ENCODE data around the gene CNTN5. TPM values are rescaled to one million over a fixed set of nuclear protein-coding genes. Genes with fewer than 3 reads are reported as not detected.

CNTN5 gene
- total RNA-seq, 2 donors from 2014 or later = not detected

DNA sequence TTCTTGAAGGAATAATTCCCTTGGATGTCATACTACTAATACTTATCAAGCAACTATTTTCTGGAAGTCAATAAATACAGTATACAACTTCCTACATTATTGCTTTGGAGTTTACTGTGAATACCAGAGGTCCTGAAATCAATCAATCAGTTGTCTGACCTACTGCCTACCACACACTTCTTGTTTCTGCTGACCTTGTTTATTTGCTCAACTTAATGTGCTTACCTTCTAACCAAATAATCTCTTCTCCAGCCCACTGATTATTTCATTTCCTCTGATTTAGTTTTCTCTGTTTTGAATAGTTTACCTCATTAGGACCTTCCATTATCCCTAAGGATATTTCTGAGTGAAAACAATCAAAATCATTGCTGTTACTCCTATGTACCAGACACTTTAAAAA, 1142.7 kb downstream of the CNTN5 start:
- Mint-ChIP-seq H3K4me1 (no peaks in the 10 kb centered on the region), H3K9me3 (peaks cover 25% of the 10 kb centered on the region), H3K4me3 (no peak overlapping the region), H3K27me3 (no peaks in the 10 kb centered on the region), H3K36me3 (ENCODE audit: low read depth) (no peaks in the 10 kb centered on the region), H3K27ac (no peak overlapping the region)
- ATAC-seq (replicated peaks) = no peak

DNA sequence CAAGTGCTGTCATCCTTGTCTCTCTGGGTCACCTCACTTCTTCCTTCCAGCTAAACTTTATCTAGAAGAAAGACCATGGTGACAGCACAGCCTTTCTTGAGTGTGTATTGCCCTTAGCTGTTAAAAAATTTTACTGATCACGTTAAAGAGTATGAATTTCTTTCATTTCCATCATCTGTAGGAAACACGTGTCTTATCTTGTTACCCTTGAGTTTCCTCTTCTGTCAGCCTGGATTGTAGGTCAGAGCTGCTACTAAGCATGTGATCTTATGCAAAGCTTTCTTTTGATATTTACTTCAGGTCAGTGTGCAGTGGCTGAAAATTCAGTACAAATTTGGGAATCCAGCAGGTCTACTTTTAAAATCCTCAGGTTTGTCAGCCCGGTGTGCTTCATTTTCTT, 1154.1 kb downstream of the CNTN5 start:
- peaks cover 27% of the 10 kb centered on the region for H3K9me3 Mint-ChIP-seq
- H3K4me1 Mint-ChIP-seq = no peaks in the 10 kb centered on the region
- H3K27me3 Mint-ChIP-seq = no peaks in the 10 kb centered on the region
- no peak overlapping the region for H3K4me3 Mint-ChIP-seq
- no peak for ATAC-seq (replicated peaks)
- H3K27ac Mint-ChIP-seq = no peak overlapping the region
- no peaks in the 10 kb centered on the region for H3K36me3 Mint-ChIP-seq (ENCODE audit: low read depth)

- H3K36me3 Mint-ChIP-seq (ENCODE audit: low read depth) = no peaks in the 10 kb centered on the region
- H3K9me3 Mint-ChIP-seq = peaks cover 32% of the 10 kb centered on the region
- no peak for ATAC-seq (replicated peaks)
- no peak overlapping the region for H3K27ac Mint-ChIP-seq
- no peaks in the 10 kb centered on the region for H3K27me3 Mint-ChIP-seq
- H3K4me3 Mint-ChIP-seq = no peak overlapping the region
- H3K4me1 Mint-ChIP-seq = no peaks in the 10 kb centered on the region
Measured at GRCh38 chr11:100176456-100176855, 1155.7 kb downstream of the CNTN5 start.

- Mint-ChIP-seq H3K27ac (no peak overlapping the region), H3K9me3 (peaks cover 32% of the 10 kb centered on the region), H3K4me3 (no peak overlapping the region), H3K27me3 (no peaks in the 10 kb centered on the region), H3K36me3 (ENCODE audit: low read depth) (no peaks in the 10 kb centered on the region), H3K4me1 (no peaks in the 10 kb centered on the region)
- ATAC-seq (replicated peaks) = no peak
Measured at GRCh38 chr11:100177651-100178050, 1156.9 kb downstream of the CNTN5 start.

DNA sequence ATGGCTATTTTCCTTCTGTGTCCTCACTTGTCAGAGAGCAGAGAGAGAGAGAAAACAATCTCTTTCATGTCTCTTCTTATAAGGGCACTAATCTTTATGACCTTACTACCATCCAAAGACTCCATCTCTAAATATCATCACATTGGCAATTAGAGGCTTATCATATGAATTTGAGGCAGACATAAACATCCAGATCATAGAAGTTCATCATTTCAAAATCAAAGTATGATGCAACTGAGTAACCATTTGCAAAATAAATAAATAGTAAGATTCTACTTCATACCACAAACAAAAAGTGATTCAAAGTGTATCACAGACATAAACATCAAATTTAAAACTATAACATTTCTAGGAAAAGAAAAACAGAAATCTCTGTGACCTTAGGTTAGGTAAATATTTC, 1161.6 kb downstream of the CNTN5 start:
- Mint-ChIP-seq H3K4me1 (no peaks in the 10 kb centered on the region), H3K27ac (no peak overlapping the region), H3K9me3 (peaks cover 14% of the 10 kb centered on the region), H3K36me3 (ENCODE audit: low read depth) (no peaks in the 10 kb centered on the region), H3K4me3 (no peak overlapping the region), H3K27me3 (no peaks in the 10 kb centered on the region)
- no peak for ATAC-seq (replicated peaks)

DNA sequence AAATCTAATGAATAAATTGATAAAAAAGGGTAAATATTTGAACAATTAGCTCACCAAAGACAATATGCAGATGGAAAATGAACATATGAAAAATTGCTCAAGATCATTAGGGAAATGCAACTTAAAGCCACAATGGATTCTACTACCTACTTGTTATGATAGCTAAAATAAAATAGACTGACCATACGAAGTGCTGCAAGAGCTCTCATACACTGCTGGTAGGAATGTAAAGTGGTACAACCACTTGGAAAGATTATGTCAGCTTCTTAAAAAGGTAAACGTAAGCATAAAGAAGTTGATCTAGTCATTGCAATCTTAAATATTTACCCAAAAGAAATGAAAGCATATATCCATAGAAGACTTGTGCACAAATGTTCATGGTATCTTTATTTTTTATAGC, 1162.2 kb downstream of the CNTN5 start:
- no peak overlapping the region for H3K27ac Mint-ChIP-seq
- ATAC-seq (replicated peaks) = no peak
- no peaks in the 10 kb centered on the region for H3K27me3 Mint-ChIP-seq
- no peak overlapping the region for H3K4me3 Mint-ChIP-seq
- H3K4me1 Mint-ChIP-seq = no peaks in the 10 kb centered on the region
- H3K36me3 Mint-ChIP-seq (ENCODE audit: low read depth) = no peaks in the 10 kb centered on the region
- peaks cover 11% of the 10 kb centered on the region for H3K9me3 Mint-ChIP-seq

DNA sequence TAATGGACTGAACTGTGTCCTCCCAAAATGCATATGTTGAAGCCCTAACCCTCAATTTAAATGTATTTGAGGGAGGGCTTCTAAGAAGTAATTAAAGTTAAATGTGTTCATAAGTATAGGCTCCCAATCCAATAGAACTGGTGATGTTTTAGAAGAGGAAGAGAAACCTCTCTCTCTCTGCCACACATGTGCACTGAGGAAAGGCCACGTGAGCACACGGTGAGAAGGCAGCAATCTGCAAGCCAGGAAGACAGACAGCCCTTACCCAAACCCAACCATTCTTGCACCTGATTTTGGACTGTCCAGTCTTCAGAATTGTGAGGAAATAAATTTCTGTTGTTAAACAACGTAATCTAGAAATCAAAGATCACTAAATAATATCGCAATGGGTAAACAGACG, 1164.8 kb downstream of the CNTN5 start:
- no peaks in the 10 kb centered on the region for H3K36me3 Mint-ChIP-seq (ENCODE audit: low read depth)
- H3K4me1 Mint-ChIP-seq = no peaks in the 10 kb centered on the region
- no peak overlapping the region for H3K4me3 Mint-ChIP-seq
- H3K9me3 Mint-ChIP-seq = peaks cover 13% of the 10 kb centered on the region
- no peak overlapping the region for H3K27ac Mint-ChIP-seq
- ATAC-seq (replicated peaks) = no peak
- no peaks in the 10 kb centered on the region for H3K27me3 Mint-ChIP-seq

- Mint-ChIP-seq H3K36me3 (ENCODE audit: low read depth) (no peaks in the 10 kb centered on the region), H3K27ac (no peak overlapping the region), H3K4me1 (no peaks in the 10 kb centered on the region), H3K4me3 (no peak overlapping the region), H3K27me3 (no peaks in the 10 kb centered on the region), H3K9me3 (peaks cover 17% of the 10 kb centered on the region)
- no peak for ATAC-seq (replicated peaks)
Measured at GRCh38 chr11:100188137-100188783, 1167.5 kb downstream of the CNTN5 start.

DNA sequence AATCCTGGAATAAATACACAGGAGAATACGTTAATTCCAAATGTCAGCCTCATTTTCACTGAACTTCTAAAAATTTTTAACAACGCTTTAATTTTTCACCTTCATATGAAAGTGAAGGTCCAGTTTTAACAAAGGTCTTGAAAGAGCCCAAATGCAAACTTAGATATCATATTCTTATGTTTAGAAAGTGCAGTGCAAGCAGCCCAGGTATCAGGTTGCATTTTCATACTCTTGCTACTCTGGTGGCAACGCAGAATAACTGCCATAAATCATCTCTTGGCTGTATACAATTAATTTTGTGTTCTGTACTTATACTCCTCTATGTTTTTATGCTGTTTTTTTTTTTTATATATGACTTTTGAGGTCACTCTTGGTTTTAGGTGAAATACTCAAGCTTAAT, 1169.6 kb downstream of the CNTN5 start:
- peaks cover 15% of the 10 kb centered on the region for H3K9me3 Mint-ChIP-seq
- H3K27me3 Mint-ChIP-seq = no peaks in the 10 kb centered on the region
- no peak overlapping the region for H3K4me3 Mint-ChIP-seq
- H3K36me3 Mint-ChIP-seq (ENCODE audit: low read depth) = no peaks in the 10 kb centered on the region
- H3K4me1 Mint-ChIP-seq = no peaks in the 10 kb centered on the region
- ATAC-seq (replicated peaks) = no peak
- H3K27ac Mint-ChIP-seq = no peak overlapping the region

DNA sequence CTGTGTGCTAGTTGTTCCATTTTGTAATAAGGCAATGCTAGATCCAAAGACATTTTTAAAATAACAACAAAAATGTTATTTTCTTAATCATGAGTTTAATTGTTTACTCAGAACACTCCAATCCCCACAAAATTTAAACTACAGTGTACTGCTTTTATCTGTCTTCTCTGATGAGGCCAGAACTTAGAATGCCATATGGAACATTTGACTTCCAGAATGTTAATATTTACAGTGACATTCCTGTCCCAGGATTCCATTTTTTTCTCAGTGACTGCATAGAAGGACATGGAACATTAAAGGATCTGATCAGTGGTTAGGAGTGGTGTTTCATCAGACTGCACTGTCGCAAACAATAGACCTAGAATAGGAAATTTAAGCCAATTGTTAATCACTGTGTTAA, 1171.4 kb downstream of the CNTN5 start:
- no peaks in the 10 kb centered on the region for H3K27me3 Mint-ChIP-seq
- H3K4me3 Mint-ChIP-seq = no peak overlapping the region
- H3K4me1 Mint-ChIP-seq = no peaks in the 10 kb centered on the region
- no peaks in the 10 kb centered on the region for H3K36me3 Mint-ChIP-seq (ENCODE audit: low read depth)
- peaks cover 26% of the 10 kb centered on the region for H3K9me3 Mint-ChIP-seq
- H3K27ac Mint-ChIP-seq = no peak overlapping the region
- no peak for ATAC-seq (replicated peaks)

DNA sequence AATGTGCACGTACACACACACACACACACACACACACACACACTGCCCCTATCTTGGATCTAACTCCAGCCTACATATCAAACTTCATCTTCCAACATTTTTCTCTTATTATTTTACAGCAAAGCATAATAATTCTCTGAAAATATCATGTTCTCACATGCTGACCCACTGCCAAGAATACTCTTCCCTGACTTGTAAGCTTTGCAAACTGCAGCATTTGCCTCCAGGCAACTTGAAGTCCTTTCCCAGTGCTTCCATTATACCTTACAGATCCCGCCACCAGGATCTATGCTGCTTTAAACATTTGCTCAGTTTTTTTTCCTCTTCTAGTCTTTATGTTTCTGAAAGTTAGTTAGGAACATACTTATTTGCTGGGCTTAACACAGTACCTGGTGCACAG, 1183.0 kb downstream of the CNTN5 start:
- H3K9me3 Mint-ChIP-seq = peaks cover 14% of the 10 kb centered on the region
- H3K36me3 Mint-ChIP-seq (ENCODE audit: low read depth) = no peaks in the 10 kb centered on the region
- no peak overlapping the region for H3K4me3 Mint-ChIP-seq
- no peak for ATAC-seq (replicated peaks)
- H3K27ac Mint-ChIP-seq = no peak overlapping the region
- no peaks in the 10 kb centered on the region for H3K27me3 Mint-ChIP-seq
- no peaks in the 10 kb centered on the region for H3K4me1 Mint-ChIP-seq

DNA sequence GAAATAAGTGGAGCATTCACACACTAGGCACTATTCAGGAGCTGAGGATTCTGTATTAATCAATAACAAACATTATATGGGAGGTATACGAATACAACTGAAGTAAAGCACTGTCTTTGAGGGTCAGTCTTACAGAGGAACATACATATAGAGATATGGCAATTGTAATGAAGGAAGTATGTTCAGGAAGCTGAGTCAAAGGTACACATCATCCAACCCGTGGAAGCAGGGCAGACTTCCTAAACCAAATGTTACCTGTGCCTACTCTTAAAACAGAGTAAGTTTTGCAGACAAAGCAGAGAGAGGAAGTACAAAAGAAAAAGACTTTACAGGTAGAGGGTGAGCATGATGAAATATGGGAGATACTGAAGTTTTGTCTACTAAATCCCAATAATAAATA, 1185.2 kb downstream of the CNTN5 start:
- Mint-ChIP-seq H3K4me3 (no peak overlapping the region), H3K9me3 (peaks cover 10% of the 10 kb centered on the region), H3K27me3 (no peaks in the 10 kb centered on the region), H3K36me3 (ENCODE audit: low read depth) (no peaks in the 10 kb centered on the region), H3K4me1 (no peaks in the 10 kb centered on the region), H3K27ac (no peak overlapping the region)
- ATAC-seq (replicated peaks) = no peak

- H3K4me3 Mint-ChIP-seq = no peak overlapping the region
- no peaks in the 10 kb centered on the region for H3K36me3 Mint-ChIP-seq (ENCODE audit: low read depth)
- no peak for ATAC-seq (replicated peaks)
- no peaks in the 10 kb centered on the region for H3K27me3 Mint-ChIP-seq
- H3K27ac Mint-ChIP-seq = no peak overlapping the region
- H3K4me1 Mint-ChIP-seq = no peaks in the 10 kb centered on the region
- H3K9me3 Mint-ChIP-seq = peaks cover 7% of the 10 kb centered on the region
Measured at GRCh38 chr11:100208207-100208606, 1187.5 kb downstream of the CNTN5 start.

DNA sequence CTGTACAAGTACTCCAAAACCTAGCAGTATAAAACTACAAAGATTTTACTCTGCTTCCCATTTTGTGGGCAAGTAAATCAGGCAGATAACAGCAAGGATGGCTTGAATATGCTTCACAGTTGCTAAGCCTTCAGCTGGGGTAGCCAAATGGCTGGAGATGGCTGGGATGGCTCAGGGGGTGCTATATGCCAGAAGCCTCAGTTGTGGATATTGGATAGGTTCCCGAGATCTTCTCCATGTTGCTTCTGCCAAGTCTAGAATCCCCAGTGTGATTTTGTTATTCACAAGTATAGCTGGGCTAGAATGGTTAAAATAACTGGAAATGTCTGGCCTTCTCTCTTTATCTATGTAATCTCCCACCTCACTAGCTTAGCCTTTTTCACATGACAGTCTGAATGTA, 1194.0 kb downstream of the CNTN5 start:
- Mint-ChIP-seq H3K27me3 (no peaks in the 10 kb centered on the region), H3K4me3 (no peak overlapping the region), H3K9me3 (peaks cover 12% of the 10 kb centered on the region), H3K27ac (no peak overlapping the region), H3K36me3 (ENCODE audit: low read depth) (no peaks in the 10 kb centered on the region), H3K4me1 (no peaks in the 10 kb centered on the region)
- no peak for ATAC-seq (replicated peaks)

GRCh38 chr11:100220801-100221200, 1200.1 kb downstream of the CNTN5 start:
- Mint-ChIP-seq H3K36me3 (ENCODE audit: low read depth) (no peaks in the 10 kb centered on the region), H3K9me3 (peaks cover 6% of the 10 kb centered on the region), H3K4me3 (no peak overlapping the region), H3K27ac (no peak overlapping the region), H3K4me1 (no peaks in the 10 kb centered on the region), H3K27me3 (no peaks in the 10 kb centered on the region)
- ATAC-seq (replicated peaks) = no peak

- H3K36me3 Mint-ChIP-seq (ENCODE audit: low read depth) = no peaks in the 10 kb centered on the region
- no peak overlapping the region for H3K27ac Mint-ChIP-seq
- H3K27me3 Mint-ChIP-seq = no peaks in the 10 kb centered on the region
- H3K4me3 Mint-ChIP-seq = no peak overlapping the region
- ATAC-seq (replicated peaks) = no peak
- H3K4me1 Mint-ChIP-seq = no peaks in the 10 kb centered on the region
- peaks cover 6% of the 10 kb centered on the region for H3K9me3 Mint-ChIP-seq
Measured at GRCh38 chr11:100221791-100222190, 1201.0 kb downstream of the CNTN5 start.
